GM18520 (cell line): Measurements from ENCODE around the gene MAST2.

ENCODE experiments used
- ATAC-seq: cut with Tn5 transposase; IDR thresholded peaks from one replicate; pipeline ENCODE4 v1.9.1; 2021; ENCODE audit not compliant: unreplicated experiment

The MAST2 gene

GRCh38 chr1:45974541-45975269 lies 171.3 kb downstream of the MAST2 start:
- no peak for ATAC-seq

- ATAC-seq = no peak
Observed at GRCh38 chr1:45976623-45977022, 173.2 kb downstream of the MAST2 start.

- ATAC-seq = no peak
Observed at GRCh38 chr1:45979074-45979777, 175.8 kb downstream of the MAST2 start.

GRCh38 chr1:45979778-45980176 lies 176.4 kb downstream of the MAST2 start:
- no peak for ATAC-seq

- ATAC-seq = no peak
Observed at GRCh38 chr1:45982359-45982758, 178.9 kb downstream of the MAST2 start.

- no peak for ATAC-seq
Observed at GRCh38 chr1:45983967-45984366, 180.6 kb downstream of the MAST2 start.

GRCh38 chr1:45987204-45987603 lies 183.8 kb downstream of the MAST2 start:
- ATAC-seq = no peak

- no peak for ATAC-seq
Observed at GRCh38 chr1:45989249-45989648, 185.8 kb downstream of the MAST2 start.

- ATAC-seq = no peak
Observed at GRCh38 chr1:45994423-45994822, 191.0 kb downstream of the MAST2 start.

- no peak for ATAC-seq
Observed at GRCh38 chr1:45995298-45995697, 191.9 kb downstream of the MAST2 start.

- no peak for ATAC-seq
Observed at GRCh38 chr1:45998020-45998617, 194.7 kb downstream of the MAST2 start.

GRCh38 chr1:45999507-45999906 lies 196.1 kb downstream of the MAST2 start:
- ATAC-seq = no peak

- ATAC-seq = no peak
Observed at GRCh38 chr1:46001081-46001785, 197.8 kb downstream of the MAST2 start.

GRCh38 chr1:46002551-46003150 lies 199.2 kb downstream of the MAST2 start:
- no peak for ATAC-seq

GRCh38 chr1:46003315-46003714 lies 199.9 kb downstream of the MAST2 start:
- ATAC-seq = no peak

GRCh38 chr1:46004492-46004891 lies 201.1 kb downstream of the MAST2 start:
- ATAC-seq = no peak

GRCh38 chr1:46005594-46005993 lies 202.2 kb downstream of the MAST2 start:
- ATAC-seq = no peak

GRCh38 chr1:46008585-46008984 lies 205.2 kb downstream of the MAST2 start:
- ATAC-seq = no peak

- no peak for ATAC-seq
Observed at GRCh38 chr1:46010611-46011010, 207.2 kb downstream of the MAST2 start.

- ATAC-seq = no peak
Observed at GRCh38 chr1:46011121-46011695, 207.8 kb downstream of the MAST2 start.

GRCh38 chr1:46012236-46012635 lies 208.8 kb downstream of the MAST2 start:
- no peak for ATAC-seq
